K562 treated with DMSO at 1 percent for 4 hours (cell line): ENCODE data around the gene ZNF136. TPM values are rescaled to one million over a fixed set of nuclear protein-coding genes. Genes with fewer than 3 reads are reported as not detected.

Source experiments
- total RNA-seq: library from RNA; unstranded; fragments of 300-600 nt; gene quantifications from 2 replicates; pipeline ENCODE4 v1.2.3, GENCODE V29; 2022; ENCODE audit not compliant: insufficient read depth

ZNF136 gene
- total RNA-seq = 2.7 and 2.9 TPM in 2 replicates

GRCh38 chr19:12162882-12163806 is at the start of gene ZNF136:
Gene ZNF136, plus strand, starts transcription at chr19:12163096. Its CDS starts 108 bp downstream, at chr19:12163204.

GRCh38 chr19:12139885-12140544 is 22.9 kb upstream of the ZNF136 start, which contains the start of gene ZNF20:
Gene ZNF20, minus strand, starts transcription at chr19:12140350. Its CDS starts 168 bp downstream, at chr19:12140182.

GRCh38 chr19:12156223-12157058 is 6.5 kb upstream of the ZNF136 start, which contains the start of gene ZNF625:
Gene ZNF625, minus strand, starts transcription at chr19:12156734. Its CDS starts 176 bp downstream, at chr19:12156558.

Other genes with a start within 250 kb of the ZNF136 start
- 4.5 and 6.6 TPM in 2 replicates for gene ZNF700, start 238.0 kb upstream of the ZNF136 start, total RNA-seq
- 0.23 TPM in 1 of 2 replicates, not detected in the other for gene ZNF763, start 198.1 kb upstream of the ZNF136 start, total RNA-seq
- gene ZNF433, start 127.4 kb upstream of the ZNF136 start, total RNA-seq = 1.7 and 2.3 TPM in 2 replicates
- gene ZNF878, start 110.1 kb upstream of the ZNF136 start, total RNA-seq = 0.75 TPM in 1 of 2 replicates, not detected in the other
- 0.69 and 1.8 TPM in 2 replicates for gene ZNF844, start 98.4 kb upstream of the ZNF136 start, total RNA-seq
- 1.9 and 6.6 TPM in 2 replicates for gene ZNF20, start 22.7 kb upstream of the ZNF136 start, total RNA-seq
- not detected in 2 replicates for gene ZNF625, start 6.4 kb upstream of the ZNF136 start, total RNA-seq
- gene ZNF44, start 131.8 kb downstream of the ZNF136 start, total RNA-seq = 3.7 and 5.3 TPM in 2 replicates
- gene ZNF563, start 170.5 kb downstream of the ZNF136 start, total RNA-seq = 2.9 and 3.0 TPM in 2 replicates
- 1.0 and 1.5 TPM in 2 replicates for gene ZNF442, start 202.6 kb downstream of the ZNF136 start, total RNA-seq
- 5.8 and 6.1 TPM in 2 replicates for gene ZNF799, start 238.2 kb downstream of the ZNF136 start, total RNA-seq